ENCODE results near the gene MRPL28.
"Not testable (repeated sequence)": the region's sequence is repeated elsewhere in the genome, so short reads cannot be mapped to it uniquely, and the experiment has no call there.

MRPL28 gene

GRCh38 chr16:373020-373598 lies 2.8 kb upstream of the MRPL28 start:
- DNase-seq: no peak

DNA sequence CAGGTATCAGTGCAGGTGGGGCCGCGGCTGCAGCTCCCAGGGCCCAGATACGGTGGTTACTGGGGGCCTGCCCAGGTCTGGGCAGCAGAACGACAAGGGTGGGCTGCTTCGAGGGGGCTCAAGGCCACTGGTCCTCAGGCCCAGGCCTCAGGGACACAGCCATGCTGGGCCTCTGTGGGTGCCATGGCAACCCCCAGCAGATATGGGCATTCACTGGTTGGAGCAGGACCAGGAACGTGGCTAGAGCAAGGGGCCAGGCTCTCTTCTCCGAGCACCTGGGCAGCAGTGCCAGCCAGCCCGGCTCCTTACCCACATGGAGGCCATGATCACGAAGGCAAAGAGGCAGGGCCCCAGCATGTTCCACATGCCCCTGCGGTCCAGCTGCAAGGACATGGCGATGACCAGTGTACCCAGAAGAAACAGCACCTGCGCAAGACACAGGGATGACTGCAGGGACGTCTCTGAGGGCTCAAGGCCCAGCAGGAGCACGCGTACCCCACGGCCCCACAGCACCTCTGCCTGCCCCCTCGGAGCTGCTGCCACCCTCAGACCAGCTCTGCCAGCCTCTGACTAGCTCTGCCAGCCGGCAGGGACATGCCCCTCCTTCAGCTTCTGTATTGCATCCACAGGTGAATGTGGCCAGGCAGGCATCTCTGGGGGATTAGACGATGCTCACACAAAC lies 2.1 kb upstream of the MRPL28 start:
- no peak for DNase-seq

DNA sequence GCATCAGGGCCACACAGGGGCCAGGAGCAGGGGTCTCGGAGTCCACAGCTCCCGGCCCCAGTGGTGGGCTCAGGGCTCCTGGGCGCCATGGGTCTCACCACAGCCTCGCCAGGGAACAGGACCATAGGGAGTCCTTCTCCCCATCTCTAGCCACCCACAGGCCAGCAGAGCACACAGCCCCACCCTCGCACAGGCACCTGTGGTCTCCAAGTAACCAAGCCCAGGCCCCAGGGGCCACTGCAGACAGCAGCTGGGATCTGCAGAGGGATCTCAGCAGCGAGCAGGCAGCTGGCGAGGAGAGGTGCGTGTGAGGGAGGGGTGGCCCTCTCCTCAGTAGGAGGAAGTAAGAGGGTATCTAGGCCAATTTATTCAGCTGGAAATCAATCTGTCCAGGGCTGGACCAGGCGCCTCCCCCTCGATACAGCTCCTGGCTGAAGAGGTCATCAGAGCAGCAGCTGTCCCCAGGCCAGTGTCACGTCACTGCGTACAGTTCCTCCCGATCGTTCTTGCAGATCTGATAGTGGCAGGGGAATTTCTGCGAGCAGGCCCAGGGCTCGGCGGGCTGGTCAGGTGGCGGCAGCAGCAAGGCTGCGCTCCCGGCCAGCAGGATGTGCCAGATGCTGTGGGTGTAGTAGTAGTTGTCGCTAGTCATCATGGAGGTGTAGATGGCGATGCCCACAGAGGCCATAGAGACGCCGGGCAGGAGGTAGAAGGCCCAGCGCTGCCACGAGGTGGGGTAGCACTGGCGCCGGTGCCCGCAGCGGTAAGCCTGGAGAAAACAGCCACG lies 1.4 kb upstream of the MRPL28 start:
- DNase-seq: no peak

- no peak for DNase-seq
These were observed 709 bp upstream of the MRPL28 start for GRCh38 chr16:370979-371514.

DNA sequence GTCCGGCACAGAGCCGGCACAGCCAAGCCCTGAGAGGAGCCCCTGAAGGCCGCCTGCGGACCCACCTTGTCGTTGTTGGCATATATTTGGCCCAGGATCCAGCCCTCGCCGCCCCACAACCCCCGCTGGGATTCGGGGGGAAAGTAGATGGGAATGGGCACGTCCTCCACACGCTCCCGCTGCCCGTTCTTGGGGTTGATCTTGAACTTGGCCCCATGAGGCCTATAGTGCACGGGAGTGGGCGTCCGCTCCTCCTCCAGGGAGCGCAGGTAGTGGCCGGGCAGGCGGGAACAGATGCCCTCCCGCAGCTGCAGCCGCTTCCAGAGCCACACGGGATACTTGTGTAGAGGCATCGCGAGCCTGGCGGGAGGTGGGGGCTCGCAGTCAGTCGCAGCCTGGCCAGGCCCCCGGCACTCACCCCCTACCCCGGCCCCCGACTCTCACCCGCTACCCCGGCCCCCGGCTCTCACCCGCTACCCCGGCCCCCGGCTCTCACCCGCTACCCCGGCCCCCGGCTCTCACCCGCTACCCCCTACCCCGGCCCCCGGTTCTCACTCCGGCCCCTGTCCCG lies 387 bp downstream of the MRPL28 start:
- DNase-seq: no peak

DNA sequence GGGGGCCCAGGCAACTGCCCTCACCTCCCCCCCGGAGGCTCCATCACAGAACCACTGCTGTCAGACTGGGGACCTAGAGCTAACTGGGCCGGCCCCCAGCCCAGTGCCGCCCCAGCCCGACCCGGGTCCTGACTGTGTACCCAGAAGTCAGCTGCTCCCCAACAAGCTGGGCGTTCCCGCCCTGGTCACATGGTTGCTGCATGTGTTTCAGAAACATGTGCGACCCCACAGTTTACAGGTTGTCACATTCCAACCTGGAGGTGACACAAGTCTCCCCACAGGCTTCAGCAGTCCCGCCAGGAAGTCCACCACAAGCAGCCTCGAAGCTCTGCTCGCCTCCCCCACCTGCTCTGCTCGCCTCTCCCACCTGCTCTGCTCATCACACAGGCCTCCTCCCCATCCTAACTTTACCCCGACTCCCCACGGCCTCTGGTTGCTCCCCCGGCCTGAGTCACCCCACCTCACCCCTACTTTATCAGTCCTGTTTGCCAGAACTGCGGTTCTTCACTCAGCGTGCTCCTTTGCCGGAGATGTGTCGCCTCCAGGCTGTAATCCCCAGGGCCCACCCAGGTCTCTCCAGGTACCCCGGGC lies 968 bp downstream of the MRPL28 start:
- DNase-seq: no peak

DNA sequence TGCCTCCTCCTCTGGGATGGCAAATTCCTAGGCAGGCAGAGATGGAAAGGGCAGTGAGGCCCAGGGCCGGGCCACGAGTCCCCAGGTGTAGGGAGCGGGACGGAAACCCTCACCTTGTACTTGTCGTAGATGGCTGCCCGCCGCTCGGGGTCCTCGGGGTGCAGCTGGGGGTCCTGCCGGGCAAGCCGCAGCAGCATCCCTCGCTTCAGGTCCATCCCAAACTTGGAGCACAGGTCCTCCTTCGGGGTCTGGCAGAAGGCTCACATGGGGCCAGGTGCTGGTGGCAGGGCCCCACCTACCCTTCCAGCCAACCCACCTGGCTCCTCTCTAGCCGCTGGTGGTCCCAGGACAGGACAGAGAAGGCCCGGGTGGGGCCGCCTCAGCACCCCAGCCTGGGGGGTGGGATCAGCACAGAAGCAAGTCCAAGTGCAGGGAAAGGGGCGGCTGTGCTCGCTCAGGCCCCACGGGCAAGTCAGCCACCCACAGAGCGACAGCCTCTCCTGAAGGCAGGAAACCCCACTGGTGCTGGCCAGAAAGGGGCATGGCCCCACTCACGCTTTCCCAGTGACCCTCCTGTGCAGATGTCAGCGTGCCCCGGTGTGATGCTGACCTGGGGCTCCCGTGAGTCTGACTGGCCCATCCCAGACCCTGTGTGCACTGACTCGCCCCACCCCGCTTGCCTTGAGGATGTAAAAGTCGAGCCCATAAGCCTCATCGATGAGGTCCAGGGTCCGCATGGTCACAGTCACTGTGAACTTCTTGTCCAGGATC lies 1.8 kb downstream of the MRPL28 start:
- no peak for DNase-seq

GRCh38 chr16:367333-367903 lies 2.9 kb downstream of the MRPL28 start:
- DNase-seq: no peak

- no peak for DNase-seq
These were observed 3.9 kb downstream of the MRPL28 start for GRCh38 chr16:366476-366875.

- no peak for DNase-seq
These were observed 5.5 kb downstream of the MRPL28 start for GRCh38 chr16:364595-365491.

- no peak for DNase-seq
These were observed 6.4 kb downstream of the MRPL28 start for GRCh38 chr16:363766-364490.

- DNase-seq: no peak
These were observed 7.1 kb downstream of the MRPL28 start for GRCh38 chr16:363110-363765.

GRCh38 chr16:362702-362999 lies 7.7 kb downstream of the MRPL28 start:
- DNase-seq: not testable (repeated sequence)

GRCh38 chr16:361872-362701 lies 8.3 kb downstream of the MRPL28 start:
- DNase-seq: peak; percentile 66

GRCh38 chr16:361341-361871 lies 8.9 kb downstream of the MRPL28 start:
- DNase-seq: no peak

DNA sequence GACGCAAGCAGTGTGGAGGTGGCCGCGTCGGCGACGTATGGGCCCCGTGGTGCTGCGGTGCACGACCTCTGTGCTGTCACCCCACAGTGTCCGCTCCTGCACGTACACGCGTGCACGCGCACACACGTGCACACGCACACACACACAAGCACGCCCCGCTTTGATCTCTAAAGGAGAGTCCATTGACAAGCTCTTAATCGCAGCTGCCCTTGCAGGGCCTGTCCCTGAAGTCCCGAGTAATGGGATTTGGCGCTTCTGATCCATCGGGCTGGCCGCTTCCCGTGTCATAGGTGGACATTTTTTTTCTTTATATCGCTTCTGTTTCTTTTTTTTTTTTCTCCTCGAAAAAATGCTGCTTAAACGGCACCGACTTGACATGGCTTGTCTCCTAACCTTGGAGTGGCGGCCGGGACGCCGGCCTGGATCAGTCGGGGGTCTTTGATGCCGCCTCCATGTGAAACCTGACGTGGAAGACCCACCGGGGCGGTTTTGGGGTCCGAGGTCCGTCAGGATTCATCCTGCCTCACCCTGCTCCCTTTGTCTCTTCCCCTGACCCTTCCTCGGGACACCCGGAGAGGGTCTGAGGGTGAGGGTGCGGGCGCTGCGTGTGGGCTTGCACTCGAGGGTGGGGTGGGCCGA lies 9.5 kb downstream of the MRPL28 start:
- DNase-seq: no peak

GRCh38 chr16:359871-360697 lies 10.3 kb downstream of the MRPL28 start:
- DNase-seq: no peak

Measured in kidney glomerular epithelial cell (primary cell).